Fibroblast of the aortic adventitia (primary cell): Measurements from ENCODE around the gene ASCL4. TPM values are rescaled to one million over a fixed set of nuclear protein-coding genes. Genes with fewer than 3 reads are reported as not detected.

Source experiments
- DNase-seq: peaks from one replicate; pipeline ENCODE4 v3.0.0-alpha.2; 2010; ENCODE audit warnings: low read depth
- H3K4me3 ChIP-seq: 2 replicates; pipeline ENCODE4 v1.5.1; 2011; ENCODE audit warnings: low read depth, mild to moderate bottlenecking, control low read depth, low read length, moderate library complexity
- CTCF ChIP-seq: IDR thresholded peaks from 2 replicates; pipeline ENCODE4 v1.5.1; 2011; ENCODE audit warnings: mild to moderate bottlenecking, low read length, control low read depth, inconsistent platforms; ENCODE audit not compliant: insufficient read depth
- total RNA-seq: library from RNA; depleted of rRNA; stranded (reverse); fragments of >200 nt; gene quantifications from 2 replicates; pipeline ENCODE4 v1.2.3, GENCODE V29; 2012; ENCODE audit warnings: low replicate concordance

The ASCL4 gene
- total RNA-seq, 1 donor = not detected

- no peak overlapping the region for H3K4me3 ChIP-seq
- DNase-seq = no peak
- no peak for TF ChIP-seq CTCF
Observed at GRCh38 chr12:107735763-107736162, 38.7 kb upstream of the ASCL4 start.

GRCh38 chr12:107736914-107737313 lies 37.6 kb upstream of the ASCL4 start:
- no peak for DNase-seq
- no peak overlapping the region for H3K4me3 ChIP-seq
- no peak for TF ChIP-seq CTCF

- peak overlapping the region; percentile 26 for H3K4me3 ChIP-seq
- DNase-seq = peak; percentile 83
- TF ChIP-seq CTCF = no peak
Observed at GRCh38 chr12:107748472-107748871, 26.0 kb upstream of the ASCL4 start.

- H3K4me3 ChIP-seq = peak overlapping the region; percentile 26
- no peak for TF ChIP-seq CTCF
- DNase-seq = peak; percentile 33
Observed at GRCh38 chr12:107749083-107749482, 25.4 kb upstream of the ASCL4 start.

- H3K4me3 ChIP-seq = peak overlapping the region; percentile 94
- no peak for TF ChIP-seq CTCF
- DNase-seq = peak; percentile 73
Observed at GRCh38 chr12:107759410-107759809, 15.1 kb upstream of the ASCL4 start.

- DNase-seq = peak; percentile 5
- peak overlapping the region; percentile 94 for H3K4me3 ChIP-seq
- TF ChIP-seq CTCF = no peak
Observed at GRCh38 chr12:107760207-107760808, 14.2 kb upstream of the ASCL4 start.
